ENCODE measurements around the gene ACTN1. TPM values are rescaled to one million over a fixed set of nuclear protein-coding genes. Genes with fewer than 3 reads are reported as not detected.

ACTN1 gene
- total RNA-seq, 1 experiment from 2014 or later, result 212 TPM

GRCh38 chr14:68834816-68835215 lies 144.3 kb downstream of the ACTN1 start:
- Histone ChIP-seq H3K36me3 (ENCODE audit: control insufficient read depth, insufficient read depth, low read length) (no peaks in the 10 kb centered on the region), H3K4me3 (ENCODE audit: low read depth in 2 of 2, low read length in 2 of 2) (no peak overlapping the region), H3K4me1 (ENCODE audit: control insufficient read depth, insufficient read depth, low read length) (no peaks in the 10 kb centered on the region), H3K27me3 (ENCODE audit: control insufficient read depth, insufficient read depth, low read length) (no peaks in the 10 kb centered on the region), H3K27ac (ENCODE audit: low read length) (no peak overlapping the region), H3K9me3 (ENCODE audit: control insufficient read depth, insufficient read depth, low read depth, low read length) (no peaks in the 10 kb centered on the region)
- intact Hi-C loops (cut with micrococcal nuclease; ENCODE audit: unreplicated experiment) (no loop called here), in situ Hi-C loops (cut with HindIII; ENCODE audit: low pct_unique_long_range_greater_than_20kb, low sequenced_read_pairs) (no loop called here)
- DNase-seq (ENCODE audit: low read depth, low spot score) (no peak), ATAC-seq (no peak)
- TF ChIP-seq POLR2AphosphoS5 (IDR thresholded peaks at IDR 0.05; ENCODE audit: low read depth, low read length), result no peak
- no peak for TF ChIP-seq REST (IDR thresholded peaks at IDR 0.05; ENCODE audit: insufficient read depth in 1 of 2, low read depth in 2 of 2, low read length in 1 of 2)
- no peak for TF ChIP-seq TCF7L2 (IDR thresholded peaks at IDR 0.05; ENCODE audit: low read depth, low read length)
- TF ChIP-seq, protein P1, sequence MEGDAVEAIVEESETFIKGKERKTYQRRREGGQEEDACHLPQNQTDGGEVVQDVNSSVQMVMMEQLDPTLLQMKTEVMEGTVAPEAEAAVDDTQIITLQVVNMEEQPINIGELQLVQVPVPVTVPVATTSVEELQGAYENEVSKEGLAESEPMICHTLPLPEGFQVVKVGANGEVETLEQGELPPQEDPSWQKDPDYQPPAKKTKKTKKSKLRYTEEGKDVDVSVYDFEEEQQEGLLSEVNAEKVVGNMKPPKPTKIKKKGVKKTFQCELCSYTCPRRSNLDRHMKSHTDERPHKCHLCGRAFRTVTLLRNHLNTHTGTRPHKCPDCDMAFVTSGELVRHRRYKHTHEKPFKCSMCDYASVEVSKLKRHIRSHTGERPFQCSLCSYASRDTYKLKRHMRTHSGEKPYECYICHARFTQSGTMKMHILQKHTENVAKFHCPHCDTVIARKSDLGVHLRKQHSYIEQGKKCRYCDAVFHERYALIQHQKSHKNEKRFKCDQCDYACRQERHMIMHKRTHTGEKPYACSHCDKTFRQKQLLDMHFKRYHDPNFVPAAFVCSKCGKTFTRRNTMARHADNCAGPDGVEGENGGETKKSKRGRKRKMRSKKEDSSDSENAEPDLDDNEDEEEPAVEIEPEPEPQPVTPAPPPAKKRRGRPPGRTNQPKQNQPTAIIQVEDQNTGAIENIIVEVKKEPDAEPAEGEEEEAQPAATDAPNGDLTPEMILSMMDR (IDR thresholded peaks at IDR 0.05), result no peak
- no peak for TF ChIP-seq SIN3A (IDR thresholded peaks at IDR 0.05; ENCODE audit: borderline replicate concordance, insufficient read depth, low read depth, low read length)
- no TSS peak for BruUV-seq (replicated peaks)
- CTCF ChIA-PET, result no interaction called here
- POLR2A ChIA-PET, result interaction anchor here (0.7 kb wide), 1 partner anchor 354 kb away, joined by 19 read pairs; no protein-coding TSS in a partner anchor

DNA sequence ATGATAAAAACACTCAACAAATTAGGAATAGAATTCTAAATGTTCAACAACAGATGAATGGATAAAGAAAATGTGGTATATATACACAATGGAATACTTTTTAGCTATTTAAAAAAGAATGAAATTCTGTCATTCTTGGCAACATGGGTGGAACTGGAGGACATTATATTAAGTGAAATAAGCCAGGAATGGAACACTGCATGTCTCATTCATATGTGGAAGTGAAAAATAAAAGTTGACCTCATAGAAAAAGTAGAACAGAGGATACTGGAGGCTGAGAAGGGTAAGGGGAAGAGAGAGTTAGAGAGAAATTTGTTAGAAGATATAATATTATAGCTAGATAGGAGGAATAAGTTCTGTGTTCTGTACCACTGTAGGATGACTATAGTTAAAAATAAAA lies 150.4 kb downstream of the ACTN1 start:
- H3K27me3 ChIP-seq (ENCODE audit: control insufficient read depth, insufficient read depth, low read length), result no peaks in the 10 kb centered on the region
- DNase-seq (ENCODE audit: low read depth, low spot score) (no peak), ATAC-seq (no peak)
- H3K4me3 ChIP-seq (ENCODE audit: low read depth in 2 of 2, low read length in 2 of 2), result no peak overlapping the region
- POLR2A ChIA-PET, result no interaction called here
- H3K9me3 ChIP-seq (ENCODE audit: control insufficient read depth, insufficient read depth, low read depth, low read length), result no peaks in the 10 kb centered on the region
- no TSS peak for BruUV-seq (replicated peaks)
- in situ Hi-C loops (cut with HindIII; ENCODE audit: low pct_unique_long_range_greater_than_20kb, low sequenced_read_pairs), result no loop called here
- no peak for TF ChIP-seq REST (IDR thresholded peaks at IDR 0.05; ENCODE audit: insufficient read depth in 1 of 2, low read depth in 2 of 2, low read length in 1 of 2)
- no peak for TF ChIP-seq POLR2AphosphoS5 (IDR thresholded peaks at IDR 0.05; ENCODE audit: low read depth, low read length)
- TF ChIP-seq, protein P1 (IDR thresholded peaks at IDR 0.05), result no peak
- TF ChIP-seq SIN3A (IDR thresholded peaks at IDR 0.05; ENCODE audit: borderline replicate concordance, insufficient read depth, low read depth, low read length), result no peak
- TF ChIP-seq TCF7L2 (IDR thresholded peaks at IDR 0.05; ENCODE audit: low read depth, low read length), result no peak
- H3K4me1 ChIP-seq (ENCODE audit: control insufficient read depth, insufficient read depth, low read length), result no peaks in the 10 kb centered on the region; the same call in 1 of the 2 replicates
- intact Hi-C loops (cut with micrococcal nuclease; ENCODE audit: unreplicated experiment), result no loop called here
- H3K27ac ChIP-seq (ENCODE audit: low read length), result no peak overlapping the region
- CTCF ChIA-PET, result no interaction called here
- H3K36me3 ChIP-seq (ENCODE audit: control insufficient read depth, insufficient read depth, low read length), result no peaks in the 10 kb centered on the region
